Measurements from ENCODE around the gene DNAI1.

The DNAI1 gene

GRCh38 chr9:34560599-34561214 is 102.1 kb downstream of the DNAI1 start:
- no peak for DNase-seq

- DNase-seq, result peak; percentile 44 to 52
These were observed 103.6 kb downstream of the DNAI1 start for GRCh38 chr9:34562135-34562745.

- DNase-seq, result no peak
These were observed 104.7 kb downstream of the DNAI1 start for GRCh38 chr9:34563262-34563661.

- no peak for DNase-seq
These were observed 106.0 kb downstream of the DNAI1 start for GRCh38 chr9:34564617-34565016.

- DNase-seq, result no peak
These were observed 107.3 kb downstream of the DNAI1 start for GRCh38 chr9:34565856-34566255.

- DNase-seq, result no peak
These were observed 107.7 kb downstream of the DNAI1 start for GRCh38 chr9:34566322-34566721.

- DNase-seq, result no peak
These were observed 108.4 kb downstream of the DNAI1 start for GRCh38 chr9:34566972-34567371.

- no peak for DNase-seq
These were observed 109.5 kb downstream of the DNAI1 start for GRCh38 chr9:34568133-34568532.

- DNase-seq, result no peak
These were observed 110.2 kb downstream of the DNAI1 start for GRCh38 chr9:34568774-34569173.

GRCh38 chr9:34570376-34570775 is 111.8 kb downstream of the DNAI1 start:
- no peak for DNase-seq

Data from stimulated activated CD4-positive, alpha-beta T cell treated with anti-CD3 and anti-CD28 coated beads, Interleukin-2, amount 100 ng/mL, for 48 hours (primary cell).